Thyroid gland (tissue), 4 donors: Measurements from ENCODE around the gene HPS4. TPM values are rescaled to one million over a fixed set of nuclear protein-coding genes. Genes with fewer than 3 reads are reported as not detected.

Experiments
- DNase-seq, 2 donors: peaks; one replicate each; pipeline ENCODE4 v3.0.0-alpha.2; 2019
- H3K27ac ChIP-seq, 3 donors: fragments of 200-600 bp; sonication (generic); 1 replicate in 2 of 3; 2 replicates in 1 of 3; pipeline ENCODE4 v1.5.1; 2016 to 2019; ENCODE audit warnings: mild to moderate bottlenecking in 1 of 3, moderate library complexity in 1 of 3
- H3K27me3 ChIP-seq: fragments of 200-600 bp; sonication (generic); one replicate; pipeline ENCODE4 v1.5.1; 2019
- H3K36me3 ChIP-seq, 2 donors: fragments of 200-600 bp; sonication (generic); one replicate each; pipeline ENCODE4 v1.5.1; 2016 to 2019
- H3K4me1 ChIP-seq, 2 donors: fragments of 200-600 bp; sonication (generic); one replicate each; pipeline ENCODE4 v1.5.1; 2017 to 2019
- H3K4me3 ChIP-seq, 3 donors: fragments of 200-600 bp; sonication (generic); replicated peaks in 1 of 3; 1 replicate in 2 of 3; 2 replicates in 1 of 3; pipeline ENCODE4 v1.5.1; 2016; ENCODE audit warnings: mild to moderate bottlenecking in 1 of 3
- H3K9me3 ChIP-seq: fragments of 200-600 bp; sonication (generic); one replicate; pipeline ENCODE4 v1.5.1; 2017
- CTCF ChIP-seq, 6 experiments: fragments of 200-600 bp in 3 of 6; fragments of 450-650 bp in 3 of 6; sonication (generic) in 3 of 6; IDR thresholded peaks; one replicate each; pipeline ENCODE4 v1.5.1; 2016 to 2019; ENCODE audit warnings: antibody characterized with exemption in 6 of 6, mild to moderate bottlenecking in 2 of 6, inconsistent platforms in 1 of 6, moderate library complexity in 1 of 6
- POLR2A ChIP-seq, 2 donors: fragments of 450-650 bp; IDR thresholded peaks; one replicate each; pipeline ENCODE4 v1.6.1; 2017; ENCODE audit warnings: antibody characterized with exemption in 2 of 2, mild to moderate bottlenecking in 2 of 2, moderate library complexity in 1 of 2
- WGBS, 2 donors: methylation state at CpG; one replicate each; pipeline ENCODE4 v1.1.5; 2017; 5-methylcytosine and 5-hydroxymethylcytosine counted together
- intact Hi-C: fragments of 100-400 bp; cut with DNase I; formaldehyde crosslinking; loops from one replicate; pipeline ENCODE4 v1.15.1; 2023
- total RNA-seq, 4 donors: library from RNA; depleted of rRNA; stranded (reverse); fragments of >200 nt; gene quantifications; one replicate each; pipeline ENCODE4 v1.2.3, GENCODE V29; 2016

The HPS4 gene
- total RNA-seq, 4 donors from 2014 or later = 27.4 to 51.8 (median 39.1) TPM

GRCh38 chr22:26463101-26463661 is 20.4 kb downstream of the HPS4 start:
- Histone ChIP-seq H3K27ac (no peak overlapping the region), H3K9me3 (no peaks in the 10 kb centered on the region), H3K4me1 (no peaks in the 10 kb centered on the region), H3K36me3 (peaks cover 41 to 45% of the 10 kb centered on the region in 2 donors), H3K4me3 (no peak overlapping the region), H3K27me3 (no peaks in the 10 kb centered on the region)
- WGBS, 2 donors = 64 to 69% methylated on average over 6 to 10 of the region's 10 CpGs
- TF ChIP-seq POLR2A (IDR thresholded peaks at IDR 0.05) = no peak
- TF ChIP-seq CTCF (IDR thresholded peaks at IDR 0.05) = no peak
- no peak for DNase-seq
- intact Hi-C loops = no loop called here

- no peak overlapping the region for H3K27ac ChIP-seq
- intact Hi-C loops = no loop called here
- no peak for TF ChIP-seq POLR2A (IDR thresholded peaks at IDR 0.05)
- no peak for TF ChIP-seq CTCF (IDR thresholded peaks at IDR 0.05)
- H3K4me3 ChIP-seq = no peak overlapping the region
- WGBS, 2 donors = 77% methylated on average over 3 of the region's 3 CpGs
- no peaks in the 10 kb centered on the region for H3K4me1 ChIP-seq
- no peaks in the 10 kb centered on the region for H3K27me3 ChIP-seq
- H3K9me3 ChIP-seq = no peaks in the 10 kb centered on the region
- DNase-seq = no peak
- H3K36me3 ChIP-seq = peaks cover 40 to 46% of the 10 kb centered on the region in 2 donors
These were observed 20.9 kb downstream of the HPS4 start for GRCh38 chr22:26462641-26463040.

- intact Hi-C loops = no loop called here
- Histone ChIP-seq H3K9me3 (no peaks in the 10 kb centered on the region), H3K36me3 (peaks cover 40 to 50% of the 10 kb centered on the region in 2 donors), H3K27me3 (no peaks in the 10 kb centered on the region), H3K4me3 (no peak overlapping the region), H3K4me1 (no peaks in the 10 kb centered on the region), H3K27ac (no peak overlapping the region)
- no peak for TF ChIP-seq CTCF (IDR thresholded peaks at IDR 0.05)
- no peak for TF ChIP-seq POLR2A (IDR thresholded peaks at IDR 0.05)
- DNase-seq = no peak
- WGBS, 2 donors = 95% methylated on average over 5 of the region's 5 CpGs
These were observed 21.5 kb downstream of the HPS4 start for GRCh38 chr22:26462051-26462450.

GRCh38 chr22:26461188-26461810 is 22.3 kb downstream of the HPS4 start:
- Histone ChIP-seq H3K4me1 (no peaks in the 10 kb centered on the region), H3K36me3 (peaks cover 36 to 48% of the 10 kb centered on the region in 2 donors), H3K9me3 (no peaks in the 10 kb centered on the region), H3K27ac (no peak overlapping the region), H3K27me3 (no peaks in the 10 kb centered on the region), H3K4me3 (no peak overlapping the region)
- intact Hi-C loops = no loop called here
- 46 to 48% methylated on average over 3 of the region's 3 CpGs for WGBS, 2 donors
- peak; percentile 55 to 58 for DNase-seq
- TF ChIP-seq CTCF (IDR thresholded peaks at IDR 0.05) (peak; percentile 29 to 78 (median 50)), POLR2A (IDR thresholded peaks at IDR 0.05) (no peak)

GRCh38 chr22:26460202-26460601 is 23.4 kb downstream of the HPS4 start:
- Histone ChIP-seq H3K9me3 (no peaks in the 10 kb centered on the region), H3K27me3 (no peaks in the 10 kb centered on the region), H3K27ac (no peak overlapping the region), H3K4me3 (no peak overlapping the region), H3K36me3 (peaks cover 28 to 37% of the 10 kb centered on the region in 2 donors), H3K4me1 (no peaks in the 10 kb centered on the region)
- no peak for TF ChIP-seq CTCF (IDR thresholded peaks at IDR 0.05)
- no peak for TF ChIP-seq POLR2A (IDR thresholded peaks at IDR 0.05)
- 80 to 92% methylated on average over 6 of the region's 6 CpGs for WGBS, 2 donors
- no peak for DNase-seq
- intact Hi-C loops = no loop called here
